ENCODE measurements around the gene MORC1.
"Not testable (repeated sequence)": the region's sequence is repeated elsewhere in the genome, so short reads cannot be mapped to it uniquely, and the experiment has no call there.

The MORC1 gene

DNA sequence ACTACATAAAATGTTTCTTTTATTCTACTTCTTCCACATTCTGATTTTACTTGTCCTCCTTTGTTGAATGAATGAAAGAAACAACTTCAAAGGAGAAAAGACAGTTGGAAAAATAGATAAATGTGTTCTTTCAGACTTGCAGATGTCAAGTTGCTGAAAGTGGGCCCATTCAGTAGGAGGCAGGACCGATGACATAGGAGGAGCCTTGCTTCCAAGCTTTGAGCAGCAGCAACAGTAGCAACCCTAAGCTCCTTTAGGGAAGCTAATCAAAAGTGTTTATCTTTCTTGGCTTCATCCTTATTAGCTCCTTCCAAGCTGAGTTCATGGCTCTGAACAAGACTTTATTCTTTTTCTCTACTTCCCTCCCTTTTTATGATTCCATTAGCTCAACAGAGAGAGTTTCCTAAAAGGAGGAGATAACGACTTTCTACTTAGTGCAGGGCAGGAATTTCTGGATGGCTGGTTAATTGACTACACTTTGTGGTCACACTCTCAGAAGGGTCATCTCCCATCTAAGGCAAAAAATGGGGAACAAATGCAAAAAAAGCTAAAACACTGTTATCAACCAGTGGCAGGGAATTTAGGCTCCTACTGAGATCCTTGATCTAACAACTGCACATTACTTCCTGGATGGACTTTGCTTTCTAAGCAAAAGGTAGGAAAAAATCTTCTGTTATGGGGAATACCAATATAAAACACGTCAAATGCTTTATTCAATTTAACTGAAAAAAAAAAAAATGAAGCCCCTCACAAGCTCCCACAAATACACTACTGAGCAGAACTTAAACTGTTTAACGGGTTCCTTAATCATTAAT is 4.8 kb downstream of the MORC1 start:
- no peak for DNase-seq (ENCODE audit: low read depth)

DNA sequence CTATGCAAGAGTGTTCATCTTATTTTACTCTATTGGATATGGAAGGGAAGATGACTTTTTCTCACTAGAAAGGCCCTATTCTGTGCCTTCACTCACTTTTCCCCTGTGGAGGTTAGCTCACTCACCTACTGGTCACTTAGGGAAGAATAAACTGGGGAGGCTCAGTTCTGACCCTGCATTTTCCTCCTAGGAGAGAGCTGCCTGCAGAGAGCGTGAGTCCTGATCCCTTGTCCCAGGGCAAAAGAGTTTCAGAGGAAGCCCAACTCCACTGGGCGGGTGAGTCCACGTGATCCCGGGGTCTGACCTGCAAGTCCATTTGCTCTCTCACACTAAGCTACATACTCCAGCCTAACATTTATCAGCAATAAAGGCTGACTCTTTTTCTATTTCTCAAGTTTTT is 8.4 kb downstream of the MORC1 start:
- no peak for DNase-seq (ENCODE audit: low read depth)

DNA sequence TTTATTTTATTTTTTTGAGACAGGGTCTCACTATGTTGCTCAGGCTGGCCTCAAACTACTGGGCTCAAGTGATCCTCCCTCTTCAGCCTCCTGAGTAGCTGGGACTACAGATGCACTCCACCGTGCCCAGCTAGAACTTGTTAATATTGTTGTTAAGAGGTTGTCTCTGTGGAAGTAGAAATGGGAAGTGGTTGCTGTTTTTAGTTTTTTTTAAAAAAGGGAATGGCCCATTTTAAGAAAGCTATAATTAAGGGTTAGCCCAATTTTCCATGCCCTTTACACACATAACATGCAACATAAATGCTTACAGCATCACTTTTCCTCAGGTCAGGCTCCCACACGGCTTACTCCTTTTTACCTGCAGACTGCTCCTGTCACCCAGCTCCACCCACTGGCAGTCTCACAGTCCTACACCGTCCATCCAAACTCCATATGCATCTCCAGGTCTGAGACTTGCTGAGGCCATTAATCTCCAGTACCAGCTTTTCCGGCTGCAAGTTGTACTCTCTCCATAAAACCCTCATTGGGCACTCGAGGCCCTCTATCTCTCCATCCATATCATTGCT is 19.8 kb downstream of the MORC1 start:
- no peak for DNase-seq (ENCODE audit: low read depth)

DNA sequence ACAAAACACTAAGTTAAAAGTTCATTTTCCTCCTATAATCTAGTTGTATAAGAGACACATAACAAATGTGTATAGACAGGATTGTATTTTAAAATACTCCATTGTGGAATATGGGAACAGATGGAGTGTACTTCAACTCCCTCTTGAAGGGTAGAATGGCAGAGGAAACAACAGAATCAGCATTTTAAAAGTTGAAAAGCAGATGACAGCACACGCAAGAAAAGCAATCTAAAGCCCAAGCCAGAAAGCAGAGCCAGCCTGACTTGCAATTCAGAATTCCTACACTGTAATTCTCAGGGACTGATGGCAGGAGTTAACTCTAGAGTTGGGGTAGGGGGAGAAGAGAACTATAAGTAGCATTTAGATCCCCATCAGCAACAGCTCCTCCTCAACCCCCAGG is 22.8 kb downstream of the MORC1 start:
- no peak for DNase-seq (ENCODE audit: low read depth)

DNA sequence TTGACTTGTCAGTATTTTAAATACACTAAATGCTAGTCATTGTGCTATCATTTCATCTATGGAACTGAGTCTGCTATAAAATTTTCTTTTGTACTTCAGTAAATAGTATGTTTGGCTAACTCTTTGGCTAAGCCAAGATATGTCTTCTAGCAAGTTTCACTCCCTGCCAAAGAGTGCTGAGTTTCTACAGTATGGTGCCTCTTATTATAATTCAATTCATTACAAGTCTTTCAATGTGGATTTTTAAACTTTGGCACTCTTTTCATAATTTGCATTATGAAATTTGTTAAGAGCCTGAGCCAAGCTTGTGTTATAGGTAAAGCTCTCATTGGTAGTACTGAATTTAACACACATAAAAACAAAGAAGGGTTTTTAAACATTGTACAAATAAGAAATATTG is 24.4 kb downstream of the MORC1 start:
- no peak for DNase-seq (ENCODE audit: low read depth)

DNA sequence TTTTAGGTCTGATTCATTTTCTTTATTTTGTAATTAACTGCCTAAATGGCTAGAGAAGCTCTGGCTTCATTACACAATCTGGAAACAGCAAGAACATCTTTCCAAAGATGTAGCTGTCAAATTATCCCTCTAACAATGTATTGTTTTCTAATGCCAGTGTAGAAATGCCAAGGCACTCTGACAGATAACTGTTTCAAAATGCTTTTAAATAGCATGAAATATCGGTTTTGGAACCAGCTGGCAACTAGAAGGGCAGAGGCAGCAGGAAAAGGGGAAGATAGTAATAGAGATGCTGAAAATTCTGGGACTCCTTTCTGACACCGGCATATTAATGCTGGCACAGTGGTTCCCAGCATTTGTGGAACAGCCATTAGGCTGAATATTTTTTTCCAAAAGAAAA is 26.1 kb downstream of the MORC1 start:
- DNase-seq (ENCODE audit: low read depth) = no peak

DNA sequence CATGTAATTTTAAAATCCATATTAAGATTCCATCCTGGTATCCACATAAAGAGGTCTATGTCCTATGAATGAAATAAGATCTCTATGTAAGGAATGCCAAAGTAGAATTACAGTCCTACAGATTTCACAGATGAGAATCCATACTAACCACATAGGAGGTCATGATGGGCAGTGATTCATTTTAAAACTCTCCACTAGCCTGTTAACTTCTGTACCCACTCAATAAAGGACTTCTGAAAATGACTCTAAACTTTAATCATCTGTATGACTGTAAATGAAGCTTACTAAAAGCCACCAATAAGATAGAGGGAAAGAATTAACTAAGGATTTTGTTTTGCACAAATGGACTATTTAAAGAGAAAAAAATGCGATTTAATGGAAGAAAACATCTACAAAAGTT is 28.7 kb downstream of the MORC1 start:
- DNase-seq (ENCODE audit: low read depth) = no peak

DNA sequence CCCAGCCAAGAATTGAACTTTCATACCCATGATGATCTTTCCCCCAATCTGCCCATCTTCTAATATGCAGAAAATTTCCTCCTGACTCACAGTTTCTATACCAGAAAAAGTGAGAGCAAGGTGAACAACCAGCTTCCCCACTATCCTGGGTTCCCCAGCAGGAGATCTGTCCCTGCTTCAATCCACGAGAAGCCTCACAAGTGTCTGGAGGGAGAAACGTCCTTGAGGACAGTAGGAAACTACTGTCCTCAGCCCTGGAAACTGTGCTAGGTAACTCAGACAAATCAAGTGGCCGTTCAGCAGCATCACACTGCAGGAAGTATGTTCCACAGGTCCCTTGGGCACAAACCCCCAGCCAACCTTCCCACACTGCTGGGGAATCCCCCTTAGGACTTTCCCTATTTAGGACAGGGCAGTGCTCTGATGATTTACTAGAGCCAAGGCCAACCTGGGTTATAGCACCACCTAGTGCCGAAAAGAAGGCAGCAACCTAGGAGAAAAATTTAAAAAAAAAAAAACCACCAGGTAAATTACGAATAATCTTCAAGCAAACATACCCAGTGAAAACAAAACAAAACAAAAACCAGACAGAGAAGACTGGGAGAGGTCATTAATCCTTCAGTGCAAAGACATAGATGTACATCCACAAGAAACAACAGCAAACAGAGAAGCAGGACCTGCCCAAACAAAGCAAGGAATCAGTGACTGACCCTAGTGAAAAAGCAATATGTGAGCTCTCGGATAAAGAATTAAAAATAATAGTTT is 36.0 kb downstream of the MORC1 start:
- no peak for DNase-seq (ENCODE audit: low read depth)

DNA sequence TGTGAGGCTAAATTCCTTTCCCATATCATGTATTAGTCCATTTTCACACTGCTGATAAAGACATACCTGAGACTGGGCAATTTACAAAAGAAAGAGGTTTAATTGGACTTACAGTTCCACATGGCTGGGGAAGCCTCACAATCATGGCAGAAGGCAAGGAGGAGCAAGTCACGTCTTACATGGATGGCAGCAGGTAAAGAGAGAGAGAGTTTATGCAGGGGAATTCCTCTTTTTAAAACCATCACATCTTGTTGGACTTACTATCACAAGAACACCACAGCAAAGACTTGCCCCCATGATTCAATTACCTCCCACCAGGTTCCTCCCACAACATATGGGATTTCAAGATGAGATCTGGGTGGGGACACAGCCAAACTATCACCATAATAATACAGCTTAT is 37.8 kb downstream of the MORC1 start:
- DNase-seq (ENCODE audit: low read depth) = not testable (repeated sequence)

DNA sequence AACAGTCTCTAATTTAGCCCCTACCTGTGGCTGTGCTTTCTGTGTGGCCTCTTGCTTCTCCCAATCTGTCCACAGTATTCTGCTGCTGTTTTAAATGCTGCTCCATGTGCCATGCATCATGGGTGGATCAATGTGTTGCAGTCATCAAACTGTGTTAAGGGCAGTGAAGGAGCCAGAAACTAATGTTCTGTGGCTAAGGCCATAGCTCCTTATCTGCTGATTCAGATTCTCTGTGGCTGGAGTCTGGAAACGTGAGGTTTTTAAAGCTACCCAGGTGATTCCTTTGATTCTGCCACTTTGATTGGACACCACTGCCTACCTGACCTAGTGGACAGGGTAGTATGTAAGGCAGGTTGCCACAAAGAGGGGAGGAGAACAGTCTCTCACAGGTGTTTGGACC is 44.8 kb downstream of the MORC1 start:
- DNase-seq (ENCODE audit: low read depth) = no peak

DNA sequence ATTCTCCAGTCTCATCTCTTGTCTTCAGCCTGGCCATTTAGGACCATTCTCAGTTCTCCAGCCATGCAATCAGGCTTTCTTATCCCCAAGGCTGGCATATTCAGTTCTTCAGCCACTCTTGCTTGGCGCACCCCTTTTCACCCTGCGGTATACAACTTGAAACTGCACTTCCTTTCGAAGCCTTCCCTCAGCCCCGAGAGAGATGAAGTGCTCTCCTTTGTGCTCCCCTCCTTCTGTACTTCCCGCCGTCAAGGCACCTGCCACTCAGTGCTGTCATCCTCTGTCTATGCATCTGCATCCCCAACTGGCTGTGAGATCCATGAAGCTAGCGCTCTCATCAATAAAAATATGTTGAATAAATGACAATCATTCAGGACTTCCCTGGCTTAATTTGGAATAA is 45.7 kb downstream of the MORC1 start:
- no peak for DNase-seq (ENCODE audit: low read depth)

DNA sequence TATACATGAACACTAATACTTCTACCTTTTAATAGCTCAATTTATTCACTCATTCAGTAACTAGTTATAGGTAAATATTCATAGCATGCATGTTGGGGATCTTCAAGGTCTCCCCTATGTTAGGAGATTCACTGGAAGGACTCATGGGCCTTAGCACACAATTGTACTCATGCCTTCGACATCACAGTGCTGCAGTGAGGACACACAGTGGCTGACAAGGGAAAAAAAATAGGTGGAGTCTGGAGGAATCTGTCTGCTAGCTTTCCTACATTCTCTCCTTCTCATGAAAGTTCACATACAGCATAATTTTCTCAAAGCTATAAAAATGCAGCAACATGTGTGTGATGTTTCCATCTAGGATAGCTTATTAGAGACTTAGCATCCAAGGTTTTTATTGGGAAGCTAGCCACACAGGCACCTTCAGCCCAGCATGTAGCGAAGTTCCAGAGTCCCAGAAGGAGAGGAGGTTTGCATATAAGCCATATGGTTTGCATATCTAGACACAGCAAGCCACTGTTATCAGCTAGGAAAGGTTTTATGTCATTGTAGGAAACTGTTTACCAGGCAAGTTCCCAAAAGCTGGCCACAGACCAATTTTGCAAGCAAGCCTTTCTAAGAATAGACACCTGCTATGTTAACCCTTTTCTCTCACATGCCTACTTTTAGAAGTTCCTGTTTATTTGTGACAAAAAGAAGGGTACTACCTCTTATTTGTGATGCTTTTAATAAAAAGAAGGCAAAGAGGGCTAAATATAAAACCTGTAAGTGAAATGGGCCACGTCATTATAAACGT is 46.4 kb downstream of the MORC1 start:
- DNase-seq (ENCODE audit: low read depth) = no peak

DNA sequence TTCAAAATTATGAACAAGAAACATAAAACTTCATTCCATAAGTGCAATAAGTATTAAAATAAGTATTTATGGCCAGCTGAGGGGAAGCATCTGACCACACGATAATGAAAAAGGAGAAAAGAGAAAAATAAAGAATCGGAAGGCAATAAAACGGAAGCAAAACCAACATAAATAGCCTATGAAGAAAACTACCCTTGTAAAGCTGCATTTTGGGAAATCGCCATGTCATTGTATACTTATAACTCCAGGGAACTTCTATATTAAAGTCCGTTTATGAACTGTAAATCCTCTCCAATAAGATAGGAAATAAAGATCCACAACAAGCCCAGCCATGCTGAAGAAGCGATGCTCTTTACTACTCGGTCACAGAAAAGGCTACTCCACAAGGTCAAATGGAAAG is 47.7 kb downstream of the MORC1 start:
- DNase-seq (ENCODE audit: low read depth) = no peak

DNA sequence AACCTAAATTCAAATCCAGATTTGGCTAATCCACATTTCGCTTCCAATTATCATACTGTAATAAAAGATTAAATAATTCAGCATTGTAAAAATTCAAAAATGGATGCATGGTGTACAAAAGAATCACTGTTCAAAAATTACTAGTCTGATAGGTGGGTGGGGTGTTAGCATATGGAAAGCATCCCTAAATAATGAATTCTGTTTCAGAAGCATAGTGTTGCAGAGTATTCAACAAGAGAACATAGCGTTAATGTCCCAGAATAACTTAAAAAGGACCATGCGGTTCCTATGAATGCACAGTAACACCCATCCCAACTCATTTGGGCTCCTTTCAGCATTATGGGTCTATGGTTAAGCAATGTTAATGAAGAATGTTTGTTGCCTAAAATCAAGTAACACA is 51.1 kb downstream of the MORC1 start:
- DNase-seq (ENCODE audit: low read depth) = no peak

DNA sequence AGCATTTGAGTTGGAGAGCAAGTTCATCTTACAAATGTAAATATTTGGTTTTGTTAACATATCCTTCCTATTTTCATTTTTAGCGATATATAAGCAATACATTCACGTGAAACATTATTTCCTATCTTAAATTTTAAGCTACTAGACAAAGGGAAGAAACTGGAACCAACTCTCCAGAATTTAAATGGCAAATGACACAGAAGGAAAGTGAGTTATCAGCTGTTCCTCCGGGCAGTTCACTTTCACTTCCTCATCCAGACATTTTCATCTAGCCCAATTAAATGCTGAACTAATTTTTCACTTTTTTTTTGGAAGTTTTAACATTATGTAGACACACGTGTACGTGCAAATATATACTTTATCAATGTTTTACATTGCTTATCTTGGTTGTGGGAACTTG is 58.7 kb downstream of the MORC1 start:
- no peak for DNase-seq (ENCODE audit: low read depth)

DNA sequence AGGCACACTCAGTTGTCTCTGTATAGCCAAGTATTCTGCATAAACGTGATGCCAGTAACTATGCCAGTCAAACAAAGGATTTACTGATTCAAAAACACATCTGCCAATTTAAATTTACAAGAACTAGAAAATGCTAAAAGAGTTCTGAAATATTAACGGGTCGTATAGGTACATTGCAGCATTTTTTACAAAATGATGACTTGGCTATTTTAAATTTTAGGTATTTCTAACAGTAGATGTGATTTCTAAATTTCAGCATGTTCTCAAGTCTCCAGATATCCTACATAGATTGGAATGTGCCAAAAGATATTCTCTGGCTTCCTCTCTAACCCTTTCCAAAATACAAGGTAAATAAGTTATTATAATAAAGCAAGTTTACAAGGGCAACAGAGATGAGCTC is 60.3 kb downstream of the MORC1 start:
- DNase-seq (ENCODE audit: low read depth) = no peak

DNA sequence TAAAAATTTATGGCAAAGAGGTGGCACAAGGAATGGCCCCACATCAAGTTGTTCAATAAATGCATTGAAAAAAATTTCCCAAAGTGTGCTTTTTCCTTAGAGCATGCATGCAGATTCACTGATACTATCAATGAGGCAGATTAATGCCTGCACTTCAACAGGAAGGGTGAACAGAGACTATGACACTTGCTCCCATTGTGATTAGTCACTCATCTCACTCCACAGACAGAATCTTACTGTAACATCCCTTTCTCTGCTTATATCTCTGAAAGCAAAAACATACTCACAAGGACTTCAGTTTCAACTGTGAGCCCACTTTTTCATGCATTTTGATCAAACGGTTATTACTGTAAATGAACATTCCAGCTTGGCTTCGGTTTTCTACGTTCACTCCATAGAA is 60.9 kb downstream of the MORC1 start:
- no peak for DNase-seq (ENCODE audit: low read depth)

DNA sequence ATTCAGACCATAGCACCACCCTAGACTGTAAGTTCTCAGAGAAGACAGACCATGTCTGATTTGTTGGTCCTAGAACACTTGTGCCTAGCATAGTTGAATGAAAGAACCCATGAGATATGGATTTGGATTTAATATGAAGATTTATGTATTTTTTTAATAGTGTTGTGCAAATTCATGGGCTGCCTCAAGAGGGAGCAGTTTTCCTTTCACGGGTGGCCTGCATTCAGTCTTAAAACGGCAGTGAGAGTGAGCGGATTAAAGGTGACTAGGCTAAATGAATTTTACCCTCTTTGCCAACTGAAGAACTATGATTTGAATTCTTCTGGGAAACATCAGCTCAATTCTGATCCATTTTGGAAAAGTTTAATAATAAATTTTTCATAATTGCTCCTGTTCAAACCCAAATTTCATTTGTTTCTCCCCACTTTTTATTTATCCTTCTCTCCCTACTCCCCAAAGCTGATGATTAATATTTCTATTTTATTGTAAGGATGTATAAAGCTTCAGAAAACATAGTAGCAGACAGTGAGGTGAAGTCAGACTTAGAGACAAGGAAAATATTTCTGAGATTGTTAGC is 67.3 kb downstream of the MORC1 start:
- DNase-seq (ENCODE audit: low read depth) = no peak

DNA sequence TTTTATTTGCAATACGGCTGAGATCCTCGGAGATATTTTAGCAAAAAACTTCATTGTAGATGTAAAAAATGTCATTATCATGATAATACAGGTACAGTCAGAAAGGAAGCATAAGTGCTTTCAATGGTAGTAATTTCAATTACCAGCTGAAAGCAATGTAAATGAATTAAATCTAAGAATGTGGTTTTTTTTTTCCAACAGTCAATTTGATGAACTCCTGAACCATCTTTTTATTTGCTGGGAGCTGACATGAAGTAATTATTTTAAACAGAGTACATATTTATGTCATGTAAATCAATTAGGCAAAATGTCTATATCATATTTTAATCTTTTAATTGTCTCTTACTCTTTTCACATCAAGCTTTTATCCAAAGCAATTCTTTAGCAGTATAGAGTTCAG is 70.6 kb downstream of the MORC1 start:
- DNase-seq (ENCODE audit: low read depth) = no peak

DNA sequence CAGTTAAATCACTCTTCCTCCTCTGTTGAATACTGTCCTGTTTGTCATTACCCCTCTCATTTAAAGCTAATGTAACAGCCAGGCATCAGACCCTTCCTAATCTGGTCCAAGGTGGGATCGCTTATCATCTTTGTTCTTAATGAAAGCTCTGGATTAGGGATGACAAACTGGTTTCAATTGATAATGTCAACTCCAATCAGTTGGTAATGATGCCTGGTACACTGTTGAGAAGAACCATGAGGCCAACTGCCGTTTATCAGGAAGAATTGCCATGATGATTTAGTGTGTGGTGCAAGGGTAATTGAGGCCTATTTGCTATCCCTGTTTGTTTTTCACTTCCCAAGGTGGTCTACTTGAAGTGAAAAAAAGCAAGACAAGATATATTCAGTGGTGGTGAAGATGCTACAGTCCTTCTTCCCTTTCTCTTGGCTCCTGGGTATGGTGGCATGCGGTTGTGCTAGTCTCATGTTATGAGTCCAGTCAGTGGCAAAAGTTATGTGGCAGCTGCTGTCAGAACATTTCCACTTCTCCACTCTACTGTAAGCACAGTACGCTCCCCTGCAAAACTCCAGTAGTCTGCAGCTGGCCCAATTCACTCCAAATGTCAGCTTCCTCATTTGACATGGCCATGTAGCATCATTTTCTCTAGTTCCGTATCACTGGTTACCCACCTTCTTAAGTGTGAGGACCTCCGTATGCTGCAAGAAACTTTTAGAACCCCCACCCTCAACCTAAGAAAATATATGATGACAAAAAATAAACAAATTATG is 72.5 kb downstream of the MORC1 start:
- DNase-seq (ENCODE audit: low read depth) = no peak

DNA sequence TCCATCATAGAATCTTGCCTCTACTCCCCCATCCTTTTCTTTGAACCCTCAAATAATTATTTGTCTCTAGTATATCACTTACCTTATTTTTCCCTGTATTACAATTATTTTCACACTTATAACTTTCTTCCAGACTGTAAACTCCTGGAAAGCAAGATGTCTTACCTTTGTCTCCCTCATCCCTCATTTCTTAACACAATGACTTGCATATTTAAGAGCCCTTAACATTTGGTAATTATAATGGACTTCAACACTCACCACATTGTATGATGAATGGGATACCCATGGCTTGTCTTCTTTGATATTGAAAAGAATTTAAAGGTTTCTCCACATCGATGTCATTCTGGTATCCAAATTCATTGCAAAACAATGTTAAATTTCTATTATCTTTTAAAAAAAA is 82.9 kb downstream of the MORC1 start:
- no peak for DNase-seq (ENCODE audit: low read depth)
